ENCODE measurements around the gene EFNA4. TPM values are rescaled to one million over a fixed set of nuclear protein-coding genes. Genes with fewer than 3 reads are reported as not detected.

The EFNA4 gene
- total and polyA plus RNA-seq, 2 of the 8 experiments (the other 6 are each of a cell fraction or from before 2014, with no cell fraction given) = 21.9 to 23.9 TPM

DNA sequence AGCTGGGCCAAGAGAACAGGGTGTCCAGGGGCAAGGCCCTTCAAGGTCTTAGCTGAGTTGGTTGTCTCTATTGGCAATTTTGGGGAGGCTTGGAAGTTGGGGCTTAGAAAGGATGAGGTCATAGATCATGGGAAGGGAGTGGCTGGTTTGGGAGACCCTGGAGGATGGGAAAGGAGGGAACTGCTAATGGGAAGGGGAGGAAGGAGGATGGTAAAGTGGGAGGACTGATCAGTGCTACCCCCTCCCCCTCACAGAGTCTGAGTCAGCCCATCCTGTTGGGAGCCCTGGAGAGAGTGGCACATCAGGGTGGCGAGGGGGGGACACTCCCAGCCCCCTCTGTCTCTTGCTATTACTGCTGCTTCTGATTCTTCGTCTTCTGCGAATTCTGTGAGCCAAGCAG lies 5.1 kb downstream of the EFNA4 start (continued):
- TF ChIP-seq SIRT6 (IDR thresholded peaks at IDR 0.05; ENCODE audit: low read length) (no peak), HDAC2 (IDR thresholded peaks at IDR 0.05; ENCODE audit: borderline replicate concordance in 1 of 2, low read depth in 2 of 2, low read length in 2 of 2) (no peak), RBBP5 (IDR thresholded peaks at IDR 0.05; ENCODE audit: borderline replicate concordance, low read depth, low read length) (no peak), SP2 (IDR thresholded peaks at IDR 0.05; ENCODE audit: low read length) (no peak), POLR2AphosphoS5 (IDR thresholded peaks at IDR 0.05; ENCODE audit: low read depth, low read length) (no peak), YY1 (IDR thresholded peaks at IDR 0.05; ENCODE audit: low read depth, low read length) (no peak)

Data from H1 (cell line).